CD4-positive, alpha-beta T cell (primary cell): Measurements from ENCODE around the gene PPP1R13L. TPM values are rescaled to one million over a fixed set of nuclear protein-coding genes. Genes with fewer than 3 reads are reported as not detected.

Source experiments
- ATAC-seq: fragments of 200-7000 bp; cut with Tn5 transposase; one replicate; pipeline ENCODE4 v1.10.0; 2022; ENCODE audit warnings: mild to moderate bottlenecking; ENCODE audit not compliant: poor library complexity
- CTCF ChIA-PET: fragments of 350-600 bp; sonication (Branson Sonifier 250); formaldehyde crosslinking; loops from one replicate; lab custom pipeline; 2021; ENCODE audit warnings: antibody characterized with exemption, inconsistent platforms; lab: Charles Lee
- POLR2A ChIA-PET: fragments of 350-600 bp; sonication (Branson Sonifier 250); formaldehyde crosslinking; loops from one replicate; lab custom pipeline; 2021; ENCODE audit warnings: antibody characterized with exemption, inconsistent platforms; lab: Charles Lee
- DNase-seq, 14 experiments: peaks; one replicate each; pipeline ENCODE4 v3.0.0-alpha.2; 2013 to 2020; ENCODE audit warnings: mixed read lengths in 2 of 14
- H3K27ac ChIP-seq, 2 donors: one replicate each; pipeline versions ENCODE4 v1.5.1 to v1.7.0; 2013; ENCODE audit warnings: low read length in 2 of 2, low read depth in 1 of 2, mild to moderate bottlenecking in 1 of 2
- H3K27me3 ChIP-seq, 2 experiments: 1 replicate in 1 of 2; 2 replicates in 1 of 2; pipeline versions ENCODE4 v1.6.1 to v1.7.0; 2013; ENCODE audit warnings: low read length in 2 of 2, control low read depth in 1 of 2, mild to moderate bottlenecking in 1 of 2, moderate library complexity in 1 of 2; ENCODE audit not compliant: insufficient read depth in 2 of 2, control insufficient read depth in 1 of 2
- H3K36me3 ChIP-seq: one replicate; pipeline ENCODE4 v1.6.1; 2013; ENCODE audit warnings: low read length, control low read depth; ENCODE audit not compliant: insufficient read depth
- H3K4me1 ChIP-seq: one replicate; pipeline ENCODE4 v1.6.1; 2013; ENCODE audit warnings: low read length, control low read depth; ENCODE audit not compliant: insufficient read depth
- H3K4me3 ChIP-seq: one replicate; pipeline ENCODE4 v1.5.1; 2013; ENCODE audit warnings: mild to moderate bottlenecking, low read length, moderate library complexity
- H3K9me3 ChIP-seq, 2 experiments: 1 replicate in 1 of 2; 2 replicates in 1 of 2; pipeline versions ENCODE4 v1.6.1 to v1.7.0; 2013; ENCODE audit warnings: low read length in 2 of 2, mild to moderate bottlenecking in 2 of 2, control low read depth in 1 of 2, moderate library complexity in 1 of 2; ENCODE audit not compliant: control insufficient read depth in 1 of 2, insufficient read depth in 1 of 2
- H3K27ac Mint-ChIP-seq: one replicate; pipeline ENCODE4 v1.8.0; 2020; ENCODE audit warnings: mixed read lengths
- H3K27me3 Mint-ChIP-seq: one replicate; pipeline ENCODE4 v1.8.0; 2021; ENCODE audit warnings: mixed read lengths
- H3K36me3 Mint-ChIP-seq: one replicate; pipeline ENCODE4 v1.8.0; 2021; ENCODE audit warnings: low read depth, mixed read lengths
- H3K4me1 Mint-ChIP-seq: one replicate; pipeline ENCODE4 v1.8.0; 2021; ENCODE audit warnings: low read depth, mixed read lengths
- H3K4me3 Mint-ChIP-seq: one replicate; pipeline ENCODE4 v1.8.0; 2020; ENCODE audit warnings: mild to moderate bottlenecking, mixed read lengths
- H3K9me3 Mint-ChIP-seq: one replicate; pipeline ENCODE4 v1.8.0; 2020; ENCODE audit warnings: mixed read lengths
- CTCF ChIP-seq: fragments of 200-600 bp; IDR thresholded peaks from one replicate; pipeline ENCODE4 v1.8.0; 2022; ENCODE audit warnings: antibody characterized with exemption, mild to moderate bottlenecking
- intact Hi-C, 2 experiments: fragments of 100-400 bp; cut with DNase I in 1 of 2; cut with micrococcal nuclease in 1 of 2; formaldehyde crosslinking; loops; one replicate each; pipeline versions ENCODE4 v1.15.1 to v1.9.0; 2023 to 2025; cut with DNase I, micrococcal nuclease
- total RNA-seq, 174 experiments: library from RNA in 2 of 174; stranded (reverse) in 2 of 174; gene quantifications; one replicate each; pipeline ENCODE4 v1.2.3 and lab custom pipeline; 2021 to 2026

PPP1R13L gene
- total RNA-seq, 2 experiments from 2014 or later = 1.5 to 3.7 TPM

- H3K27me3 Mint-ChIP-seq = peaks cover 37% of the 10 kb centered on the region
- no peak for ATAC-seq
- no peak overlapping the region for H3K27ac ChIP-seq
Observed at GRCh38 chr19:45407091-45407375, 2.2 kb upstream of the PPP1R13L start.

GRCh38 chr19:45406226-45407090 is 1.6 kb upstream of the PPP1R13L start, which contains the start of gene POLR1G:
TSS of gene POLR1G (plus strand) at chr19:45406644. CDS start at chr19:45406697, 53 bp downstream.
- intact Hi-C loops = loop anchor here (2.0 to 10.0 kb wide), 4 partner anchors 18 to 458 kb away; partner anchors contain the start of genes ERCC2 (in 2 of the 2), FOXA3 (in 1 of the 2), MARK4 (in 1 of the 2) and SYMPK (in 1 of the 2)
- Mint-ChIP-seq H3K4me3 (peak within 1 kb of the TSS; percentile 97), H3K27ac (peak within 1 kb of the TSS; percentile 79), H3K4me1 (peaks cover 40% of the 10 kb centered on the region), H3K27me3 (peaks cover 42% of the 10 kb centered on the region), H3K9me3 (no peaks in the 10 kb centered on the region), H3K36me3 (peaks cover 12% of the 10 kb centered on the region)
- Histone ChIP-seq H3K4me3 (peak within 1 kb of the TSS; percentile 67), H3K27me3 (peaks cover 27% of the 10 kb centered on the region in 2 experiments), H3K9me3 (peaks cover 0 to 6% of the 10 kb centered on the region in 2 experiments), H3K4me1 (peaks cover 45% of the 10 kb centered on the region), H3K27ac (peak within 1 kb of the TSS; percentile 70 to 86), H3K36me3 (no peaks in the 10 kb centered on the region)
- no peak for TF ChIP-seq CTCF
- ATAC-seq = peak; percentile 76
- POLR2A ChIA-PET = interaction anchor here (1.0 to 1.5 kb wide), 2 partner anchors 18 to 72 kb away, joined by 3 to 6 read pairs; no protein-coding TSS in a partner anchor
- CTCF ChIA-PET = interaction anchor here (1.0 to 1.5 kb wide), 3 partner anchors 33 to 79 kb away, joined by 3 to 8 read pairs (median 4); no protein-coding TSS in a partner anchor
- DNase-seq = peak; percentile 59 to 87 (median 70)

More at GRCh38 chr19:45407091-45407375, 2.2 kb upstream of the PPP1R13L start:
- Mint-ChIP-seq H3K36me3 (peaks cover 12% of the 10 kb centered on the region), H3K4me3 (peak overlapping the region; percentile 97), H3K9me3 (no peaks in the 10 kb centered on the region), H3K27ac (no peak overlapping the region), H3K4me1 (peaks cover 40% of the 10 kb centered on the region)
- intact Hi-C loops = loop anchor here (2.0 to 10.0 kb wide), 4 partner anchors 18 to 458 kb away; partner anchors contain the start of genes ERCC2 (in 2 of the 2), FOXA3 (in 1 of the 2), MARK4 (in 1 of the 2) and SYMPK (in 1 of the 2)
- ChIA-PET POLR2A (interaction anchor here (1.5 kb wide), 1 partner anchor 72 kb away, joined by 6 read pairs; no protein-coding TSS in a partner anchor), CTCF (interaction anchor here (1.2 to 1.5 kb wide), 2 partner anchors 33 to 72 kb away, joined by 3 to 8 read pairs; no protein-coding TSS in a partner anchor)
- Histone ChIP-seq H3K4me1 (peaks cover 45% of the 10 kb centered on the region), H3K27me3 (peaks cover 27% of the 10 kb centered on the region in 2 experiments), H3K9me3 (peaks cover 0 to 6% of the 10 kb centered on the region in 2 experiments), H3K4me3 (peak overlapping the region; percentile 67), H3K36me3 (no peaks in the 10 kb centered on the region)
- DNase-seq = no peak
- no peak for TF ChIP-seq CTCF
